OCI-LY7 (cell line): Measurements from ENCODE around the gene PANK3.
"Not testable (repeated sequence)": the region's sequence is repeated elsewhere in the genome, so short reads cannot be mapped to it uniquely, and the experiment has no call there.

Source experiments
- CTCF ChIP-seq: fragments of 200-600 bp; sonication (generic); conservative IDR thresholded peaks from 2 replicates; pipeline ENCODE4 v1.5.1; 2014; ENCODE audit warnings: mild to moderate bottlenecking, antibody characterized with exemption, low read length, moderate library complexity, mixed read lengths
- EZH2phosphoT487 ChIP-seq: fragments of 200-600 bp; sonication (generic); IDR thresholded peaks from 2 replicates; pipeline ENCODE4 v1.6.1; 2018; ENCODE audit warnings: low read depth, borderline replicate concordance, mild to moderate bottlenecking, mixed run types, antibody characterized with exemption, low read length, moderate library complexity, mixed read lengths

GRCh38 chr5:168596122-168596521, 17.0 kb upstream of the PANK3 start:
- TF ChIP-seq CTCF, EZH2phosphoT487: not testable (repeated sequence)
